ENCODE measurements around the gene C8A.

GRCh38 chr1:56863265-56863992 lies 8.8 kb downstream of the C8A start:
- TF ChIP-seq ZSCAN30 (CRISPR knock-in tag; IDR thresholded peaks at IDR 0.05) = no peak
- no peak for TF ChIP-seq POLR2A (IDR thresholded peaks at IDR 0.05; ENCODE audit: insufficient read depth in 1 of 2, low read depth in 2 of 2, low read length in 2 of 2)
- no peak for TF ChIP-seq CEBPB (IDR thresholded peaks at IDR 0.05; ENCODE audit: borderline replicate concordance, low read depth, low read length)
- TF ChIP-seq CTCF (CRISPR knock-in tag; IDR thresholded peaks at IDR 0.05) = no peak
- no peak for TF ChIP-seq ZNF18 (CRISPR knock-in tag; IDR thresholded peaks at IDR 0.05; ENCODE audit: insufficient replicate concordance)
- no peak for TF ChIP-seq SETDB1 (CRISPR knock-in tag; IDR thresholded peaks at IDR 0.05; ENCODE audit: borderline replicate concordance)

Measured in HepG2 (cell line).